Upper lobe of left lung (tissue), 4 donors: ENCODE results near the gene SPINDOC.

Source experiments
- CTCF ChIP-seq, 6 experiments: fragments of 450-650 bp in 4 of 6; fragments of 200-600 bp in 2 of 6; sonication (generic) in 2 of 6; IDR thresholded peaks; one replicate each; pipeline ENCODE4 v1.5.1; 2016 to 2019; ENCODE audit warnings: antibody characterized with exemption in 6 of 6
- POLR2A ChIP-seq, 4 donors: fragments of 450-650 bp; IDR thresholded peaks; one replicate each; pipeline ENCODE4 v1.5.1; 2016 to 2017; ENCODE audit warnings: antibody characterized with exemption in 4 of 4, mild to moderate bottlenecking in 2 of 4
- POLR2AphosphoS5 ChIP-seq, 2 donors: sonication (generic); formaldehyde crosslinking; IDR thresholded peaks; one replicate each; pipeline ENCODE4 v1.5.1; 2017; ENCODE audit warnings: antibody characterized with exemption in 2 of 2

GRCh38 chr11:63775191-63775590 lies 38.1 kb upstream of the SPINDOC start:
- TF ChIP-seq CTCF (IDR thresholded peaks at IDR 0.05) (no peak), POLR2A (IDR thresholded peaks at IDR 0.05) (no peak), POLR2AphosphoS5 (IDR thresholded peaks at IDR 0.05) (no peak)
